H1 (cell line): Measurements from ENCODE around the gene MAML3. TPM values are rescaled to one million over a fixed set of nuclear protein-coding genes. Genes with fewer than 3 reads are reported as not detected.

Experiments
- CTCF ChIA-PET: fragments of 300-600 bp; sonication (Branson Sonifier 250); formaldehyde crosslinking; loops from one replicate; lab custom pipeline; 2021; ENCODE audit not compliant: partially characterized antibody; lab: Charles Lee
- POLR2A ChIA-PET: fragments of 300-600 bp; sonication (Branson Sonifier 250); formaldehyde crosslinking; loops from one replicate; lab custom pipeline; 2021; ENCODE audit warnings: inconsistent platforms; ENCODE audit not compliant: partially characterized antibody; lab: Charles Lee
- DNase-seq, 2 experiments: peaks; one replicate each; pipeline versions ENCODE4 v3.0.0 to v3.0.0-alpha.2; 2010 to 2022; ENCODE audit warnings: low spot score in 2 of 2, low read depth in 1 of 2, mixed read lengths in 1 of 2
- FAIRE-seq: peaks from 2 replicates; lab custom pipeline; 2011; peaks lifted over from hg19 to GRCh38; lab: Jason Lieb, UNC
- H2AFZ ChIP-seq: 2 replicates; pipeline ENCODE4 v1.8.1; 2012; ENCODE audit warnings: low read length, inconsistent platforms
- H2AK5ac ChIP-seq: 2 replicates; pipeline ENCODE4 v1.6.1; 2013; ENCODE audit warnings: low read depth, low read length
- H2BK120ac ChIP-seq: replicated peaks from 2 replicates; pipeline ENCODE3; 2013; ENCODE audit warnings: low read depth, low read length, inconsistent platforms
- H2BK12ac ChIP-seq: 2 replicates; pipeline ENCODE4 v1.6.1; 2013; ENCODE audit warnings: low read depth, low read length
- H2BK15ac ChIP-seq: 2 replicates; pipeline ENCODE4 v1.6.1; 2013; ENCODE audit warnings: low read length
- H2BK20ac ChIP-seq: 2 replicates; pipeline ENCODE4 v1.6.1; 2013; ENCODE audit warnings: low read length
- H2BK5ac ChIP-seq: 2 replicates; pipeline ENCODE4 v1.6.1; 2013; ENCODE audit warnings: low read depth, low read length
- H3K14ac ChIP-seq: 2 replicates; pipeline ENCODE4 v1.6.1; 2013; ENCODE audit warnings: inconsistent platforms; ENCODE audit not compliant: insufficient read length
- H3K18ac ChIP-seq: 2 replicates; pipeline ENCODE4 v1.6.1; 2013; ENCODE audit warnings: low read length; ENCODE audit errors: extremely low read depth
- H3K23ac ChIP-seq: 2 replicates; pipeline ENCODE4 v1.6.1; 2013; ENCODE audit warnings: inconsistent platforms; ENCODE audit not compliant: insufficient read length
- H3K23me2 ChIP-seq: 2 replicates; pipeline ENCODE4 v1.6.1; 2013; ENCODE audit warnings: low read depth, low read length
- H3K27ac ChIP-seq: 2 replicates; pipeline ENCODE4 v1.6.1; 2011; ENCODE audit warnings: low read depth, low read length, inconsistent platforms
- H3K27me3 ChIP-seq, 4 experiments: replicated peaks in 1 of 4; 1 replicate in 1 of 4; 2 replicates in 3 of 4; pipeline versions ENCODE4 v1.6.1 to v1.8.1; 2011 to 2013; ENCODE audit warnings: low read length in 3 of 4, mild to moderate bottlenecking in 3 of 4, inconsistent platforms in 2 of 4, mixed read lengths in 2 of 4, moderate library complexity in 1 of 4; ENCODE audit not compliant: control insufficient read depth in 3 of 4, insufficient read depth in 3 of 4; ENCODE audit errors: extremely low read depth in 1 of 4
- H3K36me3 ChIP-seq, 4 experiments: 2 replicates each; pipeline versions ENCODE4 v1.6.1 to v1.8.1; 2011 to 2013; ENCODE audit warnings: mild to moderate bottlenecking in 4 of 4, low read length in 3 of 4, moderate library complexity in 2 of 4, control low read depth in 1 of 4, inconsistent platforms in 1 of 4; ENCODE audit not compliant: insufficient read depth in 4 of 4, control insufficient read depth in 2 of 4
- H3K4ac ChIP-seq: replicated peaks from 2 replicates; pipeline ENCODE3; 2013; ENCODE audit warnings: low read length, low read depth, mixed read lengths, inconsistent platforms; ENCODE audit not compliant: insufficient read length
- H3K4me1 ChIP-seq, 4 experiments: replicated peaks in 1 of 4; 1 replicate in 1 of 4; 2 replicates in 3 of 4; pipeline versions ENCODE4 v1.6.1 to v1.8.1; 2011 to 2013; ENCODE audit warnings: low read length in 3 of 4, inconsistent platforms in 2 of 4, mixed read lengths in 1 of 4; ENCODE audit not compliant: insufficient read depth in 4 of 4, control insufficient read depth in 3 of 4
- H3K4me2 ChIP-seq, 2 experiments: 2 replicates each; pipeline versions ENCODE4 v1.6.1 to v1.8.1; 2011 to 2013; ENCODE audit warnings: low read depth in 2 of 2, low read length in 2 of 2, control low read depth in 1 of 2, inconsistent platforms in 1 of 2, mild to moderate bottlenecking in 1 of 2; ENCODE audit not compliant: insufficient read depth in 1 of 2
- H3K4me3 ChIP-seq, 4 experiments: fragments of 200-600, 300-600 bp in 1 of 4; sonication (generic), shearing (Covaris generic), sonication (Bioruptor Twin) in 1 of 4; 2 replicates each; pipeline versions ENCODE4 v1.5.1 to v1.8.1; 2011 to 2016; ENCODE audit warnings: low read length in 4 of 4, low read depth in 3 of 4, control low read depth in 2 of 4, inconsistent platforms in 2 of 4, mild to moderate bottlenecking in 2 of 4, mixed read lengths in 1 of 4, moderate library complexity in 1 of 4; ENCODE audit not compliant: insufficient read depth in 2 of 4; ENCODE audit errors: extremely low read depth in 1 of 4
- H3K56ac ChIP-seq: replicated peaks from 2 replicates; pipeline ENCODE3; 2013; ENCODE audit warnings: low read depth, mild to moderate bottlenecking, mixed read lengths, low read length, inconsistent platforms; ENCODE audit not compliant: insufficient read length
- H3K79me1 ChIP-seq: 2 replicates; pipeline ENCODE4 v1.6.1; 2013; ENCODE audit warnings: low read depth, low read length, control low read depth
- H3K79me2 ChIP-seq, 2 experiments: 2 replicates each; pipeline versions ENCODE4 v1.6.1 to v1.8.1; 2012 to 2013; ENCODE audit warnings: low read length in 2 of 2, mild to moderate bottlenecking in 2 of 2, inconsistent platforms in 1 of 2; ENCODE audit not compliant: insufficient read depth in 2 of 2, control insufficient read depth in 1 of 2
- H3K9ac ChIP-seq, 4 experiments: replicated peaks in 1 of 4; 1 replicate in 1 of 4; 2 replicates in 3 of 4; pipeline versions ENCODE4 v1.6.1 to v1.8.1; 2011 to 2013; ENCODE audit warnings: low read depth in 3 of 4, low read length in 3 of 4, control low read depth in 2 of 4, mild to moderate bottlenecking in 2 of 4, moderate library complexity in 2 of 4, inconsistent platforms in 1 of 4; ENCODE audit errors: extremely low read depth in 1 of 4
- H3K9me3 ChIP-seq, 2 experiments: 2 replicates each; pipeline versions ENCODE4 v1.6.1 to v1.8.1; 2012 to 2013; ENCODE audit warnings: mild to moderate bottlenecking in 2 of 2, moderate library complexity in 2 of 2, control low read depth in 1 of 2, inconsistent platforms in 1 of 2, low read depth in 1 of 2, low read length in 1 of 2, mixed read lengths in 1 of 2; ENCODE audit not compliant: insufficient read depth in 2 of 2
- H4K20me1 ChIP-seq, 2 experiments: replicated peaks in 1 of 2; 2 replicates each; pipeline versions ENCODE3 to v1.8.1; 2011 to 2013; ENCODE audit warnings: inconsistent platforms in 2 of 2, low read length in 2 of 2, mild to moderate bottlenecking in 1 of 2; ENCODE audit not compliant: insufficient read depth in 2 of 2, control insufficient read depth in 1 of 2
- H4K5ac ChIP-seq: 2 replicates; pipeline ENCODE4 v1.6.1; 2013; ENCODE audit warnings: low read length, low read depth, mixed read lengths, inconsistent platforms; ENCODE audit not compliant: insufficient read length
- H4K8ac ChIP-seq: 2 replicates; pipeline ENCODE4 v1.8.0; 2013; ENCODE audit warnings: mild to moderate bottlenecking, moderate library complexity, low read length, inconsistent platforms; ENCODE audit not compliant: insufficient read depth; ENCODE audit errors: extremely low read depth
- H4K91ac ChIP-seq: replicated peaks from 2 replicates; pipeline ENCODE3; 2013; ENCODE audit warnings: low read length, mixed read lengths, inconsistent platforms; ENCODE audit not compliant: insufficient read length
- ASH2L ChIP-seq: fragments of 200-600, 300-600 bp; sonication (generic); IDR thresholded peaks from one replicate; pipeline ENCODE4 v1.7.1; 2017; ENCODE audit warnings: low read length
- BACH1 ChIP-seq: IDR thresholded peaks from 2 replicates; pipeline ENCODE4 v1.6.1; 2012; ENCODE audit warnings: low read length, improper control_type of control experiment
- FOSL1 ChIP-seq: IDR thresholded peaks from 2 replicates; pipeline ENCODE4 v1.6.1; 2011; ENCODE audit warnings: mild to moderate bottlenecking, low read depth, low read length, moderate library complexity; ENCODE audit not compliant: insufficient read depth
- HDAC6 ChIP-seq: IDR thresholded peaks from one replicate; pipeline ENCODE4 v1.7.1; 2012; ENCODE audit warnings: low read depth, mild to moderate bottlenecking, inconsistent platforms, low read length, moderate library complexity
- KDM5A ChIP-seq: fragments of 200-600 bp; IDR thresholded peaks from 2 replicates; pipeline ENCODE4 v1.7.1; 2012; ENCODE audit warnings: mild to moderate bottlenecking, low read length, inconsistent platforms, mixed read lengths
- RAD21 ChIP-seq, 2 experiments: IDR thresholded peaks in 1 of 2; conservative IDR thresholded peaks in 1 of 2; 2 replicates each; pipeline ENCODE4 v1.6.1; 2011; ENCODE audit warnings: low read depth in 2 of 2, low read length in 2 of 2, improper control_type of control experiment in 1 of 2, inconsistent platforms in 1 of 2, mild to moderate bottlenecking in 1 of 2, moderate library complexity in 1 of 2
- SIX5 ChIP-seq: IDR thresholded peaks from 2 replicates; pipeline ENCODE4 v1.6.1; 2011; ENCODE audit warnings: mild to moderate bottlenecking, low read depth, low read length
- SP1 ChIP-seq: IDR thresholded peaks from 2 replicates; pipeline ENCODE4 v1.6.1; 2011; ENCODE audit warnings: low read depth, low read length
- SP4 ChIP-seq: IDR thresholded peaks from 2 replicates; pipeline ENCODE4 v1.6.1; 2012; ENCODE audit warnings: low read length, inconsistent platforms
- SRF ChIP-seq: IDR thresholded peaks from 2 replicates; pipeline ENCODE4 v1.6.1; 2011; ENCODE audit warnings: mild to moderate bottlenecking, low read depth, low read length, moderate library complexity
- TEAD4 ChIP-seq: IDR thresholded peaks from 2 replicates; pipeline ENCODE4 v1.6.1; 2012; ENCODE audit warnings: low read depth, low read length, inconsistent platforms, mixed read lengths
- WGBS, 2 experiments: shearing (Covaris generic) in 1 of 2; methylation state at CpG; one replicate each; pipeline versions ENCODE4 v1.1.6 to v1.1.7; 2013 to 2015; ENCODE audit warnings: low lambda C conversion rate in 2 of 2, mixed read lengths in 2 of 2, inconsistent platforms in 1 of 2, low coverage in 1 of 2, missing lambda C conversion rate in 1 of 2; ENCODE audit not compliant: insufficient replicate concordance in 2 of 2, insufficient coverage in 1 of 2, insufficient read length in 1 of 2; ENCODE audit errors: extremely low coverage in 1 of 2, missing lambda C conversion rate in 1 of 2; 5-methylcytosine and 5-hydroxymethylcytosine counted together
- polyA plus RNA-seq, 7 experiments: library from polyadenylated mRNA; depleted of rRNA in 3 of 7; stranded (reverse) in 5 of 7; unstranded in 2 of 7; fragments of >200 nt in 5 of 7; fragments of 200-250 nt in 2 of 7; gene quantifications; 1 replicate in 5 of 7; 2 replicates in 1 of 7; 4 replicates in 1 of 7; pipeline versions ENCODE4 v1.2.1 to v1.2.3, GENCODE V29; 2011 to 2013; ENCODE audit warnings: missing spikeins in 2 of 7, mixed read lengths in 2 of 7
- total RNA-seq: library from RNA; stranded (reverse); fragmentation: NEBNext Ultra II Directional; extraction: Animal tissue kit (Norgen Biotek cat#: 25700); gene quantifications from 2 replicates; pipeline ENCODE4 v1.2.1, GENCODE V29; 2021
- TF ChIP-seq, protein P1 (sequence below): IDR thresholded peaks from 2 replicates; pipeline ENCODE4 v1.6.1; 2011; ENCODE audit warnings: low read length, improper control_type of control experiment

The MAML3 gene
- total and polyA plus RNA-seq, 2 of the 8 experiments (the other 6 are each of a cell fraction or from before 2014, with no cell fraction given): 2.1 to 5.7 TPM

- 88% methylated on average over 6 of the region's 6 CpGs; no CpG with 5 or more reads in 1 of the 2 experiments for WGBS, 2 experiments
- Histone ChIP-seq H3K23me2 (no peaks in the 10 kb centered on the region), H3K9me3 (no peaks in the 10 kb centered on the region), H2BK12ac (no peak overlapping the region), H2BK5ac (no peak overlapping the region), H3K79me2 (no peaks in the 10 kb centered on the region), H4K91ac (no peak overlapping the region), H3K9ac (no peak overlapping the region), H3K4me2 (no peak overlapping the region), H3K56ac (no peak overlapping the region), H3K4ac (no peak overlapping the region), H3K79me1 (no peaks in the 10 kb centered on the region), H2AK5ac (no peak overlapping the region), H4K5ac (no peak overlapping the region), H4K20me1 (no peaks in the 10 kb centered on the region), H2AFZ (no peak overlapping the region), H3K27me3 (no peaks in the 10 kb centered on the region), H2BK20ac (no peak overlapping the region), H3K14ac (no peak overlapping the region), H3K4me1 (peaks cover 0 to 2% (median under 1%) of the 10 kb centered on the region in 4 experiments; a peak in 4 of 7 replicates), H4K8ac (no peak overlapping the region), H3K36me3 (no peaks in the 10 kb centered on the region), H3K23ac (no peak overlapping the region), H3K4me3 (no peak overlapping the region), H2BK15ac (no peak overlapping the region), H3K27ac (no peak overlapping the region), H3K18ac (no peak overlapping the region), H2BK120ac (no peak overlapping the region)
- CTCF ChIA-PET: interaction anchor here (0.7 kb wide), 1 partner anchor 46 kb away, joined by 3 read pairs; no protein-coding TSS in a partner anchor
- DNase-seq (no peak), FAIRE-seq (no peak)
- TF ChIP-seq FOSL1 (no peak), SIX5 (no peak), ASH2L (no peak), HDAC6 (no peak), SP4 (no peak), BACH1 (no peak), TEAD4 (no peak), KDM5A (no peak), SRF (no peak), SP1 (no peak), RAD21 (IDR thresholded peaks at IDR 0.05 in 1 of 2, conservative IDR thresholded peaks at IDR 0.05 in 1 of 2; ENCODE audit: low read depth in 2 of 2, low read length in 2 of 2) (no peak)
- TF ChIP-seq, protein P1, sequence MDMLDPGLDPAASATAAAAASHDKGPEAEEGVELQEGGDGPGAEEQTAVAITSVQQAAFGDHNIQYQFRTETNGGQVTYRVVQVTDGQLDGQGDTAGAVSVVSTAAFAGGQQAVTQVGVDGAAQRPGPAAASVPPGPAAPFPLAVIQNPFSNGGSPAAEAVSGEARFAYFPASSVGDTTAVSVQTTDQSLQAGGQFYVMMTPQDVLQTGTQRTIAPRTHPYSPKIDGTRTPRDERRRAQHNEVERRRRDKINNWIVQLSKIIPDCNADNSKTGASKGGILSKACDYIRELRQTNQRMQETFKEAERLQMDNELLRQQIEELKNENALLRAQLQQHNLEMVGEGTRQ: no peak
- POLR2A ChIA-PET: no interaction called here
Observed at GRCh38 chr4:139789096-139789654, 364.8 kb downstream of the MAML3 start.
